GM21576 (cell line): ENCODE results near the gene CARM1.

Experiments
- ATAC-seq: cut with Tn5 transposase; IDR thresholded peaks from one replicate; pipeline ENCODE4 v1.9.1; 2021; ENCODE audit warnings: mild to moderate bottlenecking, moderate library complexity; ENCODE audit not compliant: unreplicated experiment

CARM1 gene

GRCh38 chr19:10899151-10899653 is 27.8 kb downstream of the CARM1 start:
- no peak for ATAC-seq

- no peak for ATAC-seq
Observed at GRCh38 chr19:10907925-10908324, 36.6 kb downstream of the CARM1 start.

- no peak for ATAC-seq
Observed at GRCh38 chr19:10908380-10908960, 37.1 kb downstream of the CARM1 start.

GRCh38 chr19:10911579-10912363 is 40.4 kb downstream of the CARM1 start:
- no peak for ATAC-seq

- no peak for ATAC-seq
Observed at GRCh38 chr19:10912619-10913018, 41.3 kb downstream of the CARM1 start.

- ATAC-seq = no peak
Observed at GRCh38 chr19:10913716-10914340, 42.5 kb downstream of the CARM1 start.

- no peak for ATAC-seq
Observed at GRCh38 chr19:10915130-10916091, 44.1 kb downstream of the CARM1 start.

- ATAC-seq = no peak
Observed at GRCh38 chr19:10916602-10917001, 45.2 kb downstream of the CARM1 start.

GRCh38 chr19:10918359-10918758 is 47.0 kb downstream of the CARM1 start:
- ATAC-seq = no peak

- ATAC-seq = no peak
Observed at GRCh38 chr19:10919352-10920287, 48.3 kb downstream of the CARM1 start.

- no peak for ATAC-seq
Observed at GRCh38 chr19:10920288-10920655, 48.9 kb downstream of the CARM1 start.

- ATAC-seq = no peak
Observed at GRCh38 chr19:10920781-10921180, 49.4 kb downstream of the CARM1 start.

GRCh38 chr19:10921199-10921909 is 50.0 kb downstream of the CARM1 start:
- no peak for ATAC-seq

- no peak for ATAC-seq
Observed at GRCh38 chr19:10921910-10922637, 50.7 kb downstream of the CARM1 start.

- no peak for ATAC-seq
Observed at GRCh38 chr19:10922638-10923014, 51.3 kb downstream of the CARM1 start.

- no peak for ATAC-seq
Observed at GRCh38 chr19:10923260-10924112, 52.1 kb downstream of the CARM1 start.

GRCh38 chr19:10924597-10924996 is 53.2 kb downstream of the CARM1 start:
- ATAC-seq = no peak
